Measurements from ENCODE around the gene RAB4A. TPM values are rescaled to one million over a fixed set of nuclear protein-coding genes. Genes with fewer than 3 reads are reported as not detected.

The RAB4A gene
- total and polyA plus RNA-seq, 9 of the 15 experiments (the other 6 are each of a cell fraction or from before 2014, with no cell fraction given), result 8.3 to 61.0 (median 26.7) TPM

DNA sequence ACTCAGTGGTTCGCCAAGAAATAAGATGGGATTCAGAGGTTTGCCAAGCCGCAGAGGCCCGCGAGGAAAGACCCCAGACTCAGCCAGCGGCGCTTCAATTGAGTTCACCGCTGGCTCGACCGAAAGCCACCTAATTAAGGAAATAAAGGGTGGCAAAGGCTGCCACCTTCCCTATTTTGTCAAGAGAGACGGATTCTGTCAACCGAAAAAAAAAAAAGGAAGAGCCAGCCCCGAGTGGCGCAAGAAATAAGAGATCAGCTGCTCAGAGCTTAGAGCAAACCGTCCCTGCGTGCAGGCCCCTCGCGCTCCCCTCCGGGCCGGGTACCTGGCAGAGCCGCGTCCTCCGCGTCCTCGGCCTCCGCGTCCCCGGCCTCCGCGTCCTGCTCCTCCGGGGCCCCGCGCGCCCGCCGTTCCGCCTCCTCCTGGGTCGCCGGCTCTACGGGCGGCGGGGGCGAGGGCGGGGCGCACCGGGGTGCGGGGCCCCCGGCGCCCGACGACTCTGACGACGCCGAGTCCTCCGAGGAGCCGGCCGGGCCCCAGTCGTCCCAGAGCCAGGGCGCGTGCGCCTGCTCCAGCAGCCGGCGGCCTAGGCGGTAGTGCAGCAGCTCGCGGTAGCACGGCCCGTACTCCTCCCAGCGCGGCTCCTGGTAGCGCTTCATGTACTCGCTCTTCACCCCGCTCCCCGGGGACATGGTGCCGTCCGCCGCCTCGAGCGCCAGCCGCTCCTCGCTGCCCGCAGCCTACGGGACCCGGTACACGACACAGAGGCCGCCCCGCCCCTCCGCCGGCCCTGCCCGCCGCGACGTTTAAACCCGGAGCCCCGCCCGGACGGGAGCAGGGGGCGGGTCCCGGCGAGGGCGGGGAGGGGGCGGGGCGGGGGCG is 71.1 kb downstream of the RAB4A start (continued):
- no peak for TF ChIP-seq ZNF717 (CRISPR knock-in tag; IDR thresholded peaks at IDR 0.05)
- no peak for TF ChIP-seq ZNF707 (CRISPR knock-in tag; conservative IDR thresholded peaks at IDR 0.05)
- no peak for TF ChIP-seq MTA1 (IDR thresholded peaks at IDR 0.05; ENCODE audit: borderline replicate concordance)
- no peak for TF ChIP-seq ZNF75A (CRISPR knock-in tag; IDR thresholded peaks at IDR 0.05)
- TF ChIP-seq ILF3 (IDR thresholded peaks at IDR 0.05; ENCODE audit: borderline replicate concordance), result no peak
- TF ChIP-seq ATF7 (IDR thresholded peaks at IDR 0.05), result peak; percentile 63
- TF ChIP-seq ZFPM2 (CRISPR knock-in tag; IDR thresholded peaks at IDR 0.05), result no peak
- no peak for TF ChIP-seq ZNF280B (CRISPR knock-in tag; IDR thresholded peaks at IDR 0.05)
- TF ChIP-seq EHMT2 (IDR thresholded peaks at IDR 0.05), result no peak
- TF ChIP-seq ZNF696 (CRISPR knock-in tag; conservative IDR thresholded peaks at IDR 0.05), result no peak
- no peak for TF ChIP-seq SRSF1 (IDR thresholded peaks at IDR 0.05; ENCODE audit: low read depth, low read length)
- TF ChIP-seq SMC3 (conservative IDR thresholded peaks at IDR 0.05; ENCODE audit: insufficient read depth, low read depth, low read length), result no peak
- TF ChIP-seq ZBTB34 (CRISPR knock-in tag; IDR thresholded peaks at IDR 0.05), result no peak
- peak; percentile 86; the same call in 1 of the 2 replicates for TF ChIP-seq KLF13 (tag; IDR thresholded peaks at IDR 0.05; ENCODE audit: borderline replicate concordance, low read depth)
- TF ChIP-seq ZNF12 (CRISPR knock-in tag; IDR thresholded peaks at IDR 0.05), result peak; percentile 81
- TF ChIP-seq CBX3 (IDR thresholded peaks at IDR 0.05; ENCODE audit: borderline replicate concordance in 1 of 2, low read length in 2 of 2), result no peak
- TF ChIP-seq STAT5A (IDR thresholded peaks at IDR 0.05; ENCODE audit: borderline replicate concordance, low read length), result no peak
- no peak for TF ChIP-seq ZNF316 (IDR thresholded peaks at IDR 0.05)
- TF ChIP-seq PTBP1 (IDR thresholded peaks at IDR 0.05; ENCODE audit: low read depth, low read length), result no peak
- no peak for TF ChIP-seq ZNF324 (CRISPR knock-in tag; IDR thresholded peaks at IDR 0.05)
- TF ChIP-seq TAF7 (tag; IDR thresholded peaks at IDR 0.05), result no peak
- TF ChIP-seq SP2 (IDR thresholded peaks at IDR 0.05; ENCODE audit: extremely low read depth, low read depth, low read length, poor library complexity, severe bottlenecking), result no peak
- no peak for TF ChIP-seq EGR1 (conservative IDR thresholded peaks at IDR 0.05)
- no peak for TF ChIP-seq XRCC3 (IDR thresholded peaks at IDR 0.05)
- TF ChIP-seq BMI1 (IDR thresholded peaks at IDR 0.05; ENCODE audit: low read length), result no peak
- 0 out of 2 replicates have a peak, but pooled peaks have one; percentile 64 for TF ChIP-seq ETS1 (conservative IDR thresholded peaks at IDR 0.05; ENCODE audit: control insufficient read depth, low read depth, low read length)
- no peak for TF ChIP-seq ZNF668 (CRISPR knock-in tag; IDR thresholded peaks at IDR 0.05)
